ENCODE results near the gene TMIGD1. TPM values are rescaled to one million over a fixed set of nuclear protein-coding genes. Genes with fewer than 3 reads are reported as not detected.

TMIGD1 gene
- total and polyA plus RNA-seq, 2 of the 13 experiments (the other 11 are each of a cell fraction or from before 2014, with no cell fraction given): not detected

DNA sequence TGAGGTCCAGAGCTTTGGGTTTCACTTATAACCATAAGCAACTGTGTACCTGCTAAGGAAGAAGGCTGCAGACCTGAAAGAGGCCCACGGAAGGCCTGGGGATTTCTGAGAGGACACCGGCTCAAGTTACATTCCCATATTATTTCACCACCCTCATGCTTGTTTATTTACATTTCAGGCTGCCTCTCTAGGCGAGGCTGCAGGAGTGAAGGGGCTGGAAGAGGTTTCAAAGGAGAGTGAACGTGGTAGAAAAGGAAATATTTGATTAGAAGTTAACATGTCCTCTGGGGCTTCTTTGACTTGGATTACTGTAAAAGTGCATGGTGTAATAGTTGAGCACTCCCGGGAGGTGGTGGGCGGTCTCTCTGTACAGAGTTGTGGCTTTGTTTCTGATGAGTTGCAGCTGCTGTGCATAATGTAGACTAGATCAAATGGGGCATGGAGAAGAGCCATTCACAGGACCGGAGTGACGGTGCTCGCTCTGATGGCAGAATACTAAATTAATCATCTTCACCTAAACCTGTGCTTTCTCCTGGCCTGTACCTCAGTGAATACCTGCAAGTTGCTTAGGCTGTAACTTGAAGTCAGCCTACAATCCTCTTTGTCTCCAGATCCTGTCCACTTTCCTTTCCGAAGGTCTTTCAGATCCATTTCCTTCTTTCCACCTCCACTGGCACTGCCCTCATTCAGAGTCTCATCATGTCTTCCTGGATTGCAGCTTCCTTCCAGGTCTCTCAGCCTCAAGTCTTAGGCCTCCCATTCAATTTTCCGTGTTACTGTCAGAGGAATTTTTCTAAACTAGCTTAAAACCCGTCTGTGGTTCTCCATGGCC is 43.0 kb upstream of the TMIGD1 start (continued):
- TF ChIP-seq, protein P1, sequence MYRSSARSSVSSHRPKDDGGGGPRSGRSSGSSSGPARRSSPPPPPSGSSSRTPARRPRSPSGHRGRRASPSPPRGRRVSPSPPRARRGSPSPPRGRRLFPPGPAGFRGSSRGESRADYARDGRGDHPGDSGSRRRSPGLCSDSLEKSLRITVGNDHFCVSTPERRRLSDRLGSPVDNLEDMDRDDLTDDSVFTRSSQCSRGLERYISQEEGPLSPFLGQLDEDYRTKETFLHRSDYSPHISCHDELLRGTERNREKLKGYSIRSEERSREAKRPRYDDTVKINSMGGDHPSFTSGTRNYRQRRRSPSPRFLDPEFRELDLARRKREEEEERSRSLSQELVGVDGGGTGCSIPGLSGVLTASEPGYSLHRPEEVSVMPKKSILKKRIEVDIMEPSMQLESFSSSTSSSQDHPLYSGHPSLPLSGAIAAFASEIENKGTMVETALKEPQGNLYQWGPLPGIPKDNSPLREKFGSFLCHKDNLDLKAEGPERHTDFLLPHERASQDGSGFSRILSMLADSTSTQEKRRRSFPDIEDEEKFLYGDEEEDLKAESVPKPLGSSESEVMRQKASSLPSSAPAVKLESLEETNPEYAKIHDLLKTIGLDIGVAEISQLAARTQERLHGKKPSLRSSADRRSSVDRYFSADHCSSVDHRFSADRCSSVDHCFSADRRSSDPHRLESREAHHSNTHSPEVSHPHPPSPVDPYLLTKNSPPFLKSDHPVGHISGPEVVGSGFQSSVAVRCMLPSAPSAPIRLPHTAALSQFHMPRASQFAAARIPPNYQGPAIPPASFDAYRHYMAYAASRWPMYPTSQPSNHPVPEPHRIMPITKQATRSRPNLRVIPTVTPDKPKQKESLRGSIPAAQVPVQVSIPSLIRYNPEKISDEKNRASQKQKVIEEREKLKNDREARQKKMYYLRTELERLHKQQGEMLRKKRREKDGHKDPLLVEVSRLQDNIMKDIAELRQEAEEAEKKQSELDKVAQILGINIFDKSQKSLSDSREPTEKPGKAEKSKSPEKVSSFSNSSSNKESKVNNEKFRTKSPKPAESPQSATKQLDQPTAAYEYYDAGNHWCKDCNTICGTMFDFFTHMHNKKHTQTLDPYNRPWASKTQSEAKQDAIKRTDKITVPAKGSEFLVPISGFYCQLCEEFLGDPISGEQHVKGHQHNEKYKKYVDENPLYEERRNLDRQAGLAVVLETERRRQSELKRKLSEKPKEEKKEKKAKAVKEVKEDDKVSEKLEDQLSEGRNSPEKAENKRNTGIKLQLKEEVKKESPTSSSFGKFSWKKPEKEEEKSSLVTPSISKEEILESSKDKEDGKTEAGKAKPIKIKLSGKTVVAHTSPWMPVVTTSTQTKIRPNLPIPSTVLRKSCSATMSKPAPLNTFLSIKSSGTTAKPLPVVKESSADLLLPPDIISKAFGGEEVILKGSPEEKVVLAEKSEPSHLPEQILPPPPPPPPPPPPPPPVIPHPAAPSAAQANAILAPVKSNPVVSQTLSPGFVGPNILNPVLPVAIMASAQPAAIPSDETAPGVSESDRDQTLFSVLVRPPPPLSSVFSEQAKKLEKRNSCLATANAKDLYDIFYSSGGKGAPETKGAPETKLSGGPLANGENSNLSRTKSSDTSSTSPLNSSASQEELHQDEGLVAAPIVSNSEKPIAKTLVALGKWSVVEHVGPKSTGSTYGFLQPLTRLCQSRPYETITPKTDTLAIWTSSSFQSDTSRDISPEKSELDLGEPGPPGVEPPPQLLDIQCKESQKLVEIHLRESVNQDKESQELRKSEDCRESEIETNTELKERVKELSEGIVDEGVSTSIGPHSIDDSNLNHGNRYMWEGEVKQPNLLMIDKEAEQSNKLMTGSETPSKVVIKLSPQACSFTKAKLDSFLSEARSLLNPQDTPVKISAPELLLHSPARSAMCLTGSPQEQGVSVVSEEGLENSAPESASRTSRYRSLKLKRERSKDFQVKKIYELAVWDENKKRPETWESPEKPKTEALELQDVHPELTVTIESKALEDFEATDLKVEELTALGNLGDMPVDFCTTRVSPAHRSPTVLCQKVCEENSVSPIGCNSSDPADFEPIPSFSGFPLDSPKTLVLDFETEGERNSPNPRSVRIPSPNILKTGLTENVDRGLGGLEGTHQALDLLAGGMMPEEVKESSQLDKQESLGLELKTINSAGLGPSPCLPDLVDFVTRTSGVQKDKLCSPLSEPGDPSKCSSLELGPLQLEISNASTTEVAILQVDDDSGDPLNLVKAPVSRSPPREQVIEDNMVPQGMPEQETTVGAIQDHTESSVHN (CRISPR knock-in tag; IDR thresholded peaks at IDR 0.05): no peak
- TF ChIP-seq SALL1 (CRISPR knock-in tag; IDR thresholded peaks at IDR 0.05): peak; percentile 67
- no peak for TF ChIP-seq FOXP1 (IDR thresholded peaks at IDR 0.05)
- TF ChIP-seq FOXP1 (CRISPR knock-in tag; IDR thresholded peaks at IDR 0.05): peak; percentile 87
- TF ChIP-seq PHB2 (IDR thresholded peaks at IDR 0.05; ENCODE audit: partially characterized antibody): no peak
- TF ChIP-seq TGIF2 (CRISPR knock-in tag; IDR thresholded peaks at IDR 0.05): no peak
- no peak for TF ChIP-seq NFE2 (CRISPR knock-in tag; IDR thresholded peaks at IDR 0.05)
- TF ChIP-seq RXRA (CRISPR knock-in tag; IDR thresholded peaks at IDR 0.05): peak; percentile 44; the same call in 1 of the 2 replicates
- no peak for TF ChIP-seq ZFP36L2 (CRISPR knock-in tag; IDR thresholded peaks at IDR 0.05)
- TF ChIP-seq TEAD3 (CRISPR knock-in tag; optimal IDR thresholded peaks at IDR 0.05; ENCODE audit: borderline replicate concordance): peak; percentile 54
- TF ChIP-seq, protein P2, sequence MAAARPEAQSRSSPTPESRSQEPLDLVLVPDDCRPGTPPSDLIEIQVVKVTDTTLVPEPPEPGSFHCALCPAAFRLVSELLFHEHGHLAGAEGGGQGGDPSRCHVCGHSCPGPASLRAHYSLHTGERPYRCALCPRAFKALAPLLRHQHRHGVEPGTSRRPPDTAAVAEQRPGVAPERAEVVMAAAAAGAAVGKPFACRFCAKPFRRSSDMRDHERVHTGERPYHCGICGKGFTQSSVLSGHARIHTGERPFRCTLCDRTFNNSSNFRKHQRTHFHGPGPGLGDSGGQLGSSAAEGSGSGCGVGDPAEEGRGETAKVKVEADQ (CRISPR knock-in tag; IDR thresholded peaks at IDR 0.05; ENCODE audit: borderline replicate concordance): no peak
- no peak for TF ChIP-seq CENPX (CRISPR knock-in tag; IDR thresholded peaks at IDR 0.05)
- TF ChIP-seq ZNF253 (CRISPR knock-in tag; IDR thresholded peaks at IDR 0.05; ENCODE audit: borderline replicate concordance): no peak
- peak; percentile 57 for TF ChIP-seq ELF3 (CRISPR knock-in tag; IDR thresholded peaks at IDR 0.05)
- peak; percentile 77 for TF ChIP-seq RARA (CRISPR knock-in tag; IDR thresholded peaks at IDR 0.05)
- TF ChIP-seq ZNF777 (CRISPR knock-in tag; IDR thresholded peaks at IDR 0.05): no peak
- no peak for TF ChIP-seq ATM (IDR thresholded peaks at IDR 0.05; ENCODE audit: borderline replicate concordance)
- TF ChIP-seq, protein P3, sequence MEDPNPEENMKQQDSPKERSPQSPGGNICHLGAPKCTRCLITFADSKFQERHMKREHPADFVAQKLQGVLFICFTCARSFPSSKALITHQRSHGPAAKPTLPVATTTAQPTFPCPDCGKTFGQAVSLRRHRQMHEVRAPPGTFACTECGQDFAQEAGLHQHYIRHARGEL (CRISPR knock-in tag; IDR thresholded peaks at IDR 0.05): no peak
- peak; percentile 64 for TF ChIP-seq THAP11 (CRISPR knock-in tag; IDR thresholded peaks at IDR 0.05)
- TF ChIP-seq, protein P4, sequence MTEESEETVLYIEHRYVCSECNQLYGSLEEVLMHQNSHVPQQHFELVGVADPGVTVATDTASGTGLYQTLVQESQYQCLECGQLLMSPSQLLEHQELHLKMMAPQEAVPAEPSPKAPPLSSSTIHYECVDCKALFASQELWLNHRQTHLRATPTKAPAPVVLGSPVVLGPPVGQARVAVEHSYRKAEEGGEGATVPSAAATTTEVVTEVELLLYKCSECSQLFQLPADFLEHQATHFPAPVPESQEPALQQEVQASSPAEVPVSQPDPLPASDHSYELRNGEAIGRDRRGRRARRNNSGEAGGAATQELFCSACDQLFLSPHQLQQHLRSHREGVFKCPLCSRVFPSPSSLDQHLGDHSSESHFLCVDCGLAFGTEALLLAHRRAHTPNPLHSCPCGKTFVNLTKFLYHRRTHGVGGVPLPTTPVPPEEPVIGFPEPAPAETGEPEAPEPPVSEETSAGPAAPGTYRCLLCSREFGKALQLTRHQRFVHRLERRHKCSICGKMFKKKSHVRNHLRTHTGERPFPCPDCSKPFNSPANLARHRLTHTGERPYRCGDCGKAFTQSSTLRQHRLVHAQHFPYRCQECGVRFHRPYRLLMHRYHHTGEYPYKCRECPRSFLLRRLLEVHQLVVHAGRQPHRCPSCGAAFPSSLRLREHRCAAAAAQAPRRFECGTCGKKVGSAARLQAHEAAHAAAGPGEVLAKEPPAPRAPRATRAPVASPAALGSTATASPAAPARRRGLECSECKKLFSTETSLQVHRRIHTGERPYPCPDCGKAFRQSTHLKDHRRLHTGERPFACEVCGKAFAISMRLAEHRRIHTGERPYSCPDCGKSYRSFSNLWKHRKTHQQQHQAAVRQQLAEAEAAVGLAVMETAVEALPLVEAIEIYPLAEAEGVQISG (CRISPR knock-in tag; IDR thresholded peaks at IDR 0.05): peak; percentile 86
